K562 treated with DMSO at 1 percent for 48 hours (cell line): ENCODE measurements around the gene AP3M1. TPM values are rescaled to one million over a fixed set of nuclear protein-coding genes. Genes with fewer than 3 reads are reported as not detected.

ENCODE experiments used
- total RNA-seq: library from RNA; unstranded; fragments of 300-600 nt; gene quantifications from 2 replicates; pipeline ENCODE4 v1.2.3, GENCODE V29; 2022; ENCODE audit warnings: low replicate concordance; ENCODE audit errors: extremely low read depth

The AP3M1 gene
- total RNA-seq: not detected in 2 replicates

GRCh38 chr10:74150204-74150989, at the start of gene AP3M1:
Gene AP3M1, minus strand, starts transcription at chr10:74150828. Its CDS starts 12,449 bp downstream, at chr10:74138379.

DNA sequence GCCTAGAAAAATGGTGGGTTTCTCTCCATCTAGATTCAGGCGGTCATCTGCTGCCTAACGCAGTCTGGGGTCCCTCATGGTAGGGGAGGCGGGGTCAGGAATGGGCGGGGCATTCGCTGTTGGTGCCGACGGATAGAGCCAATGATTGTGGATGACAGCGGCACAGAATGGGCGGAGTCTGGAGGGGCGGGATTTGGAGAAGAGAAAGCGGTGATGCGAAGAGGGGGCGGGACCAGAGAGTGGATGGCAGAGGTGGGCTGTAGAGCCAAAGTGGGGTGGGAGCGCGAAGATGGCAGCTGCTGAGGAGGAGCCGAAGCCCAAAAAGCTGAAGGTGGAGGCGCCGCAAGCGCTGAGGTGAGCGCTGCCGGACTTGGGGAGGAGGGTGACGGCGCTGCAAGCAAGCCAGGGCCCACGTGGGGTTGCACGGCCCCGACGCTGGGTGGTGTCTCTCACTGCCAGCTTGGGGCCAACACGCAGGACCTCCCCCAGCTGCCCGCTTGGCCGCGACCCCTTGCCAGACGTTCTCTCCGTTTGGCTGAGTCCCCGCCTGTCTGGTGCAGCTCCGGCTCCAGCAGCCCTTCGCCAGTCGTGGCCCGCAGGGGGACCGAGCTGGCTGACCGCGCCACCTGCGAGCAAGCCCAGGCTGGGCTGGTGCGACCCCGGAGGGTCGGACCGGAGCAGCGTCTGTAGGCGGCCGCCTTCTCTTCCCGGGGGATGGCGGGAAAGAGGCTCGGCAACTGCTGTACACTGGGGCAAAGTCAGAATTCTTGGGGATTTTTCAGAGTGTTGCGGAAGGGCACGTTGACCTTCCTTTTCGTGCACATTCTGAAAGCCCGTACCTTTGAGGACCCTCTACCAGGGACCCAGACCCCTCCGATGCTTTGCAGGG, 606 bp upstream of the AP3M1 start, which contains the start of gene ADK:
ADK (plus strand) TSS at position 232 of the 889 bp plus-strand sequence; CDS start at position 290, 58 bp downstream.

Other genes starting within 250 kb of the AP3M1 start
- not detected in 2 replicates for gene PLAU, start 239.7 kb downstream of the AP3M1 start, total RNA-seq
- gene VCL, start 152.7 kb downstream of the AP3M1 start, total RNA-seq: 108 TPM in 1 of 2 replicates, not detected in the other
- not detected in 2 replicates for gene ADK, start 393 bp upstream of the AP3M1 start, total RNA-seq